Measurements from ENCODE around the gene NEO1.
A peak's percentile ranks its signal among the peaks of the same experiment; 100 is the strongest.

DNA sequence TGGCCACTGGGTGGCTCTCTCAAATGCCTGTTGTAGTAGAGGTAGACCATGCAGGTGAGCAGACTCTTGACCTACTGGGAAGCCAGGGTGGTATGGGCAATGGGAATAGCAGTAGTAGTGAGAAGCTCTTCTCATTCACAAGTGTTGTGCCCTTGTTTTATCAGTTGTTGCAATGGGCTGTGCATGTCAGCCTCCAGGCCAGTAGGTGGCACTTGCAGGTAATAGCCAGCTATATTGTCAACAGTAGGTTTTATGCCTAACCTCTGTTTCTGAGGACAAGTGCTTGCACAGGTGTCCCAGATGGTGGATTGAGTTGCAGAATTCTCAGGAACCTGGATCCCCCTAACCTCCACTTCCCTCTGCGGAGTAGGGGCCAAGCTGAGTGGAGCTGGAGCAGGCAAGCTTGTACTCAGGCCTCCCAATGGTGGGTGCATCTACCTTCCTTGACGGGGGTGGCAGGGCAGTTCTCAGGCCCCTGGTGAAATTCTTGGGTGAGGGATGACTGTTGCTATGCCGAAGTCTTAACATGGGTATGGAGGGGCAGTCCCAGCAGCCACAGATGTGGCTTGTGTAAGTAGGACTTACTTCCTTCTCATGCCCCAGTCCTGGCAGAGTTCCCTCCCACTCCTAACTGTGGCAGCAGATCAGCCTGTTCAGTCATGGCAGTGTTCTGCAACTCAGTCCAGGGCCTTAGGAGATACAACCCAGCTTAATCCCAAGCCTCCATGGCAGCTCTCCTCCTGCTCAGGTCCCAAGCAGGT lies 104.3 kb downstream of the NEO1 start:
- TF ChIP-seq CTCF (IDR thresholded peaks at IDR 0.05) (peak; percentile 39), ZFX (IDR thresholded peaks at IDR 0.05; ENCODE audit: borderline replicate concordance) (no peak)
